A673 (cell line): ENCODE results near the gene VWA1. TPM values are rescaled to one million over a fixed set of nuclear protein-coding genes. Genes with fewer than 3 reads are reported as not detected.

Experiments used
- BruUV-seq: library from RNA; stranded (reverse); fragments of 400-500 nt; replicated peaks from 2 replicates; lab custom pipeline; 2021; lab: Mats Ljungman, UMichigan
- CTCF ChIA-PET: fragments of 300-600 bp; sonication (Branson Sonifier 250); formaldehyde crosslinking; loops from one replicate; lab custom pipeline; 2022; ENCODE audit warnings: antibody characterized with exemption; lab: Charles Lee
- POLR2A ChIA-PET: fragments of 300-600 bp; sonication (Branson Sonifier 250); formaldehyde crosslinking; loops from one replicate; lab custom pipeline; 2022; ENCODE audit warnings: antibody characterized with exemption; ENCODE audit not compliant: low non-redundant PET; lab: Charles Lee
- DNase-seq: peaks from one replicate; pipeline ENCODE4 v3.0.0-alpha.2; 2015; ENCODE audit warnings: low spot score
- H3K27ac ChIP-seq: fragments of 200-600 bp; sonication (generic); 2 replicates; pipeline ENCODE4 v1.5.1; 2016; ENCODE audit warnings: mixed run types, low read depth, mild to moderate bottlenecking, mixed read lengths, antibody characterized with exemption, low read length; ENCODE audit not compliant: poor library complexity, severe bottlenecking
- H3K27me3 ChIP-seq: fragments of 200-600 bp; sonication (generic); replicated peaks from 2 replicates; pipeline ENCODE4 v1.6.1; 2017; ENCODE audit warnings: mixed run types, low read depth, mild to moderate bottlenecking, mixed read lengths, antibody characterized with exemption, low read length; ENCODE audit not compliant: insufficient read depth, poor library complexity
- H3K36me3 ChIP-seq: fragments of 200-600 bp; sonication (generic); 2 replicates; pipeline ENCODE4 v1.6.1; 2016; ENCODE audit warnings: mixed run types, mild to moderate bottlenecking, mixed read lengths, antibody characterized with exemption, low read length; ENCODE audit not compliant: insufficient read depth, poor library complexity, severe bottlenecking
- H3K4me1 ChIP-seq: fragments of 200-600 bp; sonication (generic); 2 replicates; pipeline ENCODE4 v1.6.1; 2017; ENCODE audit warnings: mixed run types, mild to moderate bottlenecking, mixed read lengths, antibody characterized with exemption, low read length; ENCODE audit not compliant: insufficient read depth, poor library complexity, severe bottlenecking
- H3K4me3 ChIP-seq: fragments of 200-600 bp; sonication (generic); 2 replicates; pipeline ENCODE4 v1.5.1; 2016; ENCODE audit warnings: low read depth, mixed run types, mild to moderate bottlenecking, mixed read lengths, low read length; ENCODE audit not compliant: poor library complexity, severe bottlenecking
- H3K9me3 ChIP-seq: fragments of 200-600 bp; sonication (generic); 2 replicates; pipeline ENCODE4 v1.6.1; 2016; ENCODE audit warnings: mixed run types, low read depth, mild to moderate bottlenecking, mixed read lengths, antibody characterized with exemption, low read length; ENCODE audit not compliant: poor library complexity, severe bottlenecking
- CTCF ChIP-seq: fragments of 300-800, 200-600 bp; sonication (generic); conservative IDR thresholded peaks from 2 replicates; pipeline ENCODE4 v1.5.1; 2017; ENCODE audit warnings: low read depth, mild to moderate bottlenecking, antibody characterized with exemption, low read length, moderate library complexity, mixed read lengths
- EZH2 ChIP-seq: fragments of 200-600 bp; sonication (generic); IDR thresholded peaks from 2 replicates; pipeline ENCODE4 v1.6.1; 2017; ENCODE audit warnings: borderline replicate concordance, low read depth, mild to moderate bottlenecking, mixed read lengths, antibody characterized with exemption, low read length; ENCODE audit not compliant: poor library complexity, severe bottlenecking
- intact Hi-C: fragments of 100-400 bp; cut with micrococcal nuclease; formaldehyde crosslinking; loops from one replicate; pipeline ENCODE4 v1.10.0; 2022; ENCODE audit not compliant: unreplicated experiment
- total RNA-seq: library from RNA; stranded (reverse); gene quantifications from 2 replicates; pipeline ENCODE4 v1.2.3, GENCODE V29; 2021

The VWA1 gene
- total RNA-seq, 1 experiment from 2014 or later = 0.92 TPM

- ChIA-PET POLR2A (no interaction called here), CTCF (no interaction called here)
- intact Hi-C loops = no loop called here
- DNase-seq = no peak
- H3K36me3 ChIP-seq = no peaks in the 10 kb centered on the region
- TF ChIP-seq EZH2 = no peak
- no peak for TF ChIP-seq CTCF
- no TSS peak for BruUV-seq
- H3K9me3 ChIP-seq = no peaks in the 10 kb centered on the region
- no peak overlapping the region for H3K27ac ChIP-seq
- H3K4me1 ChIP-seq = peaks cover 11% of the 10 kb centered on the region
- H3K4me3 ChIP-seq = peak overlapping the region; percentile 42
- H3K27me3 ChIP-seq = no peaks in the 10 kb centered on the region
Observed at GRCh38 chr1:1435911-1436629, 580 bp downstream of the VWA1 start.

DNA sequence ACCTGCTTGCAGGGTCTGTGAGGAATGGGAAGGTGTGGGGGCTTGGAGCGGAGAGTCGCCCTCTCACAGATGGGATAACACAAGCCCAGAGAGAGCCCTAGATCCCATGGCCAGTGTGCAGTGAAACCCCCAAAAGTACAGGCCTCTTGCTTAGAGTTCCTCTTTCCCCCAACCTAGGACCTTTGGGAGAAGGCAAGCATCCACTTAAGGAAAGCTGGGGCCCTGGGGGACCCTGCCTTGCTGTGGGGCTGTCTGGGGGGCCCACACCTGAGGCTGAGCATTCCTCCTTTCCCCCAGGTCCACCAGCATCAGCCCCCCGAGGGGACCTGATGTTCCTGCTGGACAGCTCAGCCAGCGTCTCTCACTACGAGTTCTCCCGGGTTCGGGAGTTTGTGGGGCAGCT lies 1.1 kb downstream of the VWA1 start:
- TF ChIP-seq EZH2 (no peak), CTCF (no peak)
- BruUV-seq = no TSS peak
- peak overlapping the region; percentile 42 for H3K4me3 ChIP-seq

DNA sequence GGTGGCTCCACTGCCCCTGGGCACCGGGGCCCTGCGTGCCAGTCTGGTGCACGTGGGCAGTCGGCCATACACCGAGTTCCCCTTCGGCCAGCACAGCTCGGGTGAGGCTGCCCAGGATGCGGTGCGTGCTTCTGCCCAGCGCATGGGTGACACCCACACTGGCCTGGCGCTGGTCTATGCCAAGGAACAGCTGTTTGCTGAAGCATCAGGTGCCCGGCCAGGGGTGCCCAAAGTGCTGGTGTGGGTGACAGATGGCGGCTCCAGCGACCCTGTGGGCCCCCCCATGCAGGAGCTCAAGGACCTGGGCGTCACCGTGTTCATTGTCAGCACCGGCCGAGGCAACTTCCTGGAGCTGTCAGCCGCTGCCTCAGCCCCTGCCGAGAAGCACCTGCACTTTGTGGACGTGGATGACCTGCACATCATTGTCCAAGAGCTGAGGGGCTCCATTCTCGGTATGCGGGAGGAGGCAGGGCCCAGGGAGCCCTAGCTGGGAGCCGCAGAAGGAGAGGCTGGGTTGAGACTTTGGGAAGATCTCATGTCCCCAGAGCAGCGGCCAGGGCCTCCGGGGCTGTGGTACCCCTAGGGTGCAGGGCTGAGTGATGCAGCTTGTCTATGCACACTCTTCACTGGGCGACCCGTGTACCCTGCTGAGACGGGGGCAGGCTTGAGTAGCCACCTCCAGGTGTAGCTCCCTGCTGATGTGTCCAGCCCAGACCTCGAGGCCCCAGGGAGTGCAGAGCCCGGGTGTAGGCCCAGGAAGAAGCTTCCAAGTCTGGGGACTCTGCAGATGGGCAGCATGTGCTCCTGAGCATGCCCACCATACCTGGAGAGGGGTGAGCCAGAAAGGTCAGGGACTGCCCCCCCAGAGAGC lies 1.8 kb downstream of the VWA1 start:
- no TSS peak for BruUV-seq
- DNase-seq = no peak
- H3K27me3 ChIP-seq = no peaks in the 10 kb centered on the region
- intact Hi-C loops = no loop called here
- no peaks in the 10 kb centered on the region for H3K9me3 ChIP-seq
- H3K36me3 ChIP-seq = no peaks in the 10 kb centered on the region
- CTCF ChIA-PET = no interaction called here
- H3K4me3 ChIP-seq = no peak overlapping the region
- TF ChIP-seq CTCF (no peak), EZH2 (no peak)
- no peak overlapping the region for H3K27ac ChIP-seq
- H3K4me1 ChIP-seq = peaks cover 11% of the 10 kb centered on the region
- POLR2A ChIA-PET = no interaction called here

More for the DNA sequence above, 1.1 kb downstream of the VWA1 start:
- intact Hi-C loops = no loop called here
- DNase-seq = no peak
- Histone ChIP-seq H3K27me3 (no peaks in the 10 kb centered on the region), H3K36me3 (no peaks in the 10 kb centered on the region), H3K9me3 (no peaks in the 10 kb centered on the region), H3K4me1 (peaks cover 11% of the 10 kb centered on the region), H3K27ac (no peak overlapping the region)
- ChIA-PET POLR2A (no interaction called here), CTCF (no interaction called here)
